ENCODE data around the gene FAM32A.

The FAM32A gene

DNA sequence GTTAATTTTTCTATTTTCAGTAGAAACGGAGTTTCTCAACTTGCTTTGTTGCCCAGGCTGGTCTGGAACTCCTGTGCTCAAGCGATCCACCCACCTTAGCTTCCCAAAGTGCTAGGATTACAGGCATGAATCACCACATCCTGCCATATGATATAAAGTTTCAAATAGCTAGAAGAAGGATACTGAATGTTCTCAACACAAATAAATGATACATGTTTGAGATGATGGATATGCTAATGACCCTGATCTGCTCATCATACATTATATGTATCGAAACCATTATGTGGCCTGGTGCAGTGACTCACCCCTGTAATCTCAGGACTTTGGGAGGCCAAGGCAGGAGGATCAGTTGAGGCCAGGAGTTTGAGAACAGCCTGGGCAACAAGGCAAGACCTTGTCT is 23.4 kb upstream of the FAM32A start:
- H3K4me3 ChIP-seq (replicated peaks; ENCODE audit: low read depth, low read length), result no peak overlapping the region
- TF ChIP-seq, protein P1, sequence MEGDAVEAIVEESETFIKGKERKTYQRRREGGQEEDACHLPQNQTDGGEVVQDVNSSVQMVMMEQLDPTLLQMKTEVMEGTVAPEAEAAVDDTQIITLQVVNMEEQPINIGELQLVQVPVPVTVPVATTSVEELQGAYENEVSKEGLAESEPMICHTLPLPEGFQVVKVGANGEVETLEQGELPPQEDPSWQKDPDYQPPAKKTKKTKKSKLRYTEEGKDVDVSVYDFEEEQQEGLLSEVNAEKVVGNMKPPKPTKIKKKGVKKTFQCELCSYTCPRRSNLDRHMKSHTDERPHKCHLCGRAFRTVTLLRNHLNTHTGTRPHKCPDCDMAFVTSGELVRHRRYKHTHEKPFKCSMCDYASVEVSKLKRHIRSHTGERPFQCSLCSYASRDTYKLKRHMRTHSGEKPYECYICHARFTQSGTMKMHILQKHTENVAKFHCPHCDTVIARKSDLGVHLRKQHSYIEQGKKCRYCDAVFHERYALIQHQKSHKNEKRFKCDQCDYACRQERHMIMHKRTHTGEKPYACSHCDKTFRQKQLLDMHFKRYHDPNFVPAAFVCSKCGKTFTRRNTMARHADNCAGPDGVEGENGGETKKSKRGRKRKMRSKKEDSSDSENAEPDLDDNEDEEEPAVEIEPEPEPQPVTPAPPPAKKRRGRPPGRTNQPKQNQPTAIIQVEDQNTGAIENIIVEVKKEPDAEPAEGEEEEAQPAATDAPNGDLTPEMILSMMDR (IDR thresholded peaks at IDR 0.05; ENCODE audit: low read depth, low read length, missing control alignments), result no peak
- DNase-seq (ENCODE audit: extremely low read depth, low read depth), result peak; percentile 60

DNA sequence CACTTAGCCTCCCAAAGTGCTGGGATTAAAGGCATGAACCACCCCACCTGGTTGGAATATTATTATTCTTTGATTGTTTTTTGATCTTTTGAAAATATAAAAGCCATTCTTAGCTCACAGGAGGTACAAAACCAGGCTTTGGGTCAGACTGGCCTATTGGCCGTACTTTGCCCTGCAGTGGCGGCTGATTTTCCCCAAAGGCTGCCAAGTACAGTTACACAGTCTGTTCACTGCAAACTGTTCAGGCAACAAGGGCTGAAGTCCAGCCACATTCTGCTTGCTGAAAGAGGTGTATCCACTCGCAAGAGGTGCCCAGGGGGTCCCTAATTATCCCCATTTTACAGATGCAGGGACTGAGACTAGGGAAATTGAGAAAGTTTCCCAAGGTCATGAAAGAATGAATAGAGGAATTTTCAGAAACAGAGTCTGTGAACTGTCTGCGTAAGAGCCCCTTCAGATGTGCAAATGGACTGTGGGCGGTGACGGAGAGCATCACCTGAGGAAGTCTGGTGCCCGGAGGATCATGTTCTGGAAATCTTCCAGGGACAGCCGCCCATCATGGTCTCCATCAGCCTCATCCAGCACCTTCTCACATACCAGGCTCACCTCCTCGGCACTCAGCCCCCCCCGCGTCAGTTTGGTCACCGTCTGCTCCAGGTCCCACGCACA is 20.9 kb upstream of the FAM32A start:
- no peak for DNase-seq (ENCODE audit: extremely low read depth, low read depth)
- TF ChIP-seq, protein P1 (IDR thresholded peaks at IDR 0.05; ENCODE audit: low read depth, low read length, missing control alignments), result no peak
- H3K4me3 ChIP-seq (replicated peaks; ENCODE audit: low read depth, low read length), result no peak overlapping the region

DNA sequence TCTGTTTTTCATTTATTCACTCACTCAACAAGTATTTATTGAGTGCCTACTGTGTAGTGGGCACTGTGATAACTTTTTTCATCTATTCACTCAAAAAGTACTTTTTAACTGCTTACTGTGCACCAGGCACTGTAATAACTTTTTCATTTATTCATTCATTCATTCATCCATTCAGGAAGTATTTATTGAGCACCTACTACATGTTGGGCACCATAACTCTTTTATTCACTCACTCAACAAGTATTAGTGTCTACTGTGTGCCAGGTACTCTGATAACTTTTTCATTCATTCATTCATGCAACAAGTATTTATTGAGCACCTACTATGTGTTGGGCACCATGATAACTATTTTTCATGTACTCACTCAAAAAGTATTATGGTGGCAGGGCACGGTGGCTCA is 18.8 kb upstream of the FAM32A start:
- H3K4me3 ChIP-seq (replicated peaks; ENCODE audit: low read depth, low read length), result no peak overlapping the region
- TF ChIP-seq, protein P1 (IDR thresholded peaks at IDR 0.05; ENCODE audit: low read depth, low read length, missing control alignments), result no peak
- no peak for DNase-seq (ENCODE audit: extremely low read depth, low read depth)

DNA sequence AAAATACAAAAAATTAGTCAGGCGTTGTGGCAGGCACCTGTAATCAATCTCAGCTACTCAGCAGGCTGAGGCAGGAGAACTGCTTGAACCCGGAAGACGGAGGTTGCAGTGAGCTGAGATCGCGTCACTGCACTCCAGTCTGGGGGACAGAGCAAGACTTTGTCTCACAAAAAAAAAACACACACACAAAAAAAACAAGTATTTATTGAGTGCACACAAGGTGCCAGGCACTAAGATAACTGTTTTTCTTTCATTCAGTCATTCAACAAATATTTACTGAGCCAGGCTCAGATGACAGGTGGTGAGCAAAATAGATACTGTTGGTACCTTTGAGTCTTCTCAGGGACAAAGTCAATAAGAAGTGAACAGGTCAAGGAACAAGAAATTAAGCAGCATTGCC is 18.2 kb upstream of the FAM32A start:
- no peak for DNase-seq (ENCODE audit: extremely low read depth, low read depth)

DNA sequence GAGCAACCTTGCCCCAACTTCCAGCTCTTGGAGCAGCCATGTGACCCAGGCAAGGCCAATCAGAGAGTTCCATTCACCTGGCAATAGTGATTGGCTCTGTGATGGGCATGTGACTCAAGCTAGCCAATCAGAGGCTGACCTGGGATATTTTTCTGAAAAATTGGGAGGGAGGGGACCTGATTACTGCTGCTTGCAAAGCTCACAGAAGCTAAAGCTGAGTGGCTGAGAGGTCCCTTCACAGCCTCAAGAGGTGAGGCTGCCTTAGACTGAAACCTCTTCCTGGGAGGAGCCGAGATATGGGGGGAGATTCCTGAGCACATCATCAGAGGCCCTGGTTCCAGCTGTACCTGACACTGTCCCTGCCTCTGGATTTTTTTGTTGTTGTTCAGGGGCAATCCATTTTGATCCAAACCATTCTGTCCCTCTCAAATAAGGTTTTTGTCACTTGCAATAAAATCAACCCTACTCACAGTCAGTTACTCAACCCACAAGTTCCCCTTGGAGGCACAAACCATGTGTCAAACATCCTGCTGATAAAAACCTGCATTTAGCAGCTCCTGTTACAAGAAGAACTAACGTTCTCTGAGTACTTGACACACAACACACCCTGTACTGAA is 16.6 kb upstream of the FAM32A start:
- H3K4me3 ChIP-seq (replicated peaks; ENCODE audit: low read depth, low read length), result no peak overlapping the region
- TF ChIP-seq, protein P1 (IDR thresholded peaks at IDR 0.05; ENCODE audit: low read depth, low read length, missing control alignments), result no peak
- no peak for DNase-seq (ENCODE audit: extremely low read depth, low read depth)

More for the DNA sequence above, 18.2 kb upstream of the FAM32A start:
- TF ChIP-seq, protein P1 (IDR thresholded peaks at IDR 0.05; ENCODE audit: low read depth, low read length, missing control alignments), result no peak
- no peak overlapping the region for H3K4me3 ChIP-seq (replicated peaks; ENCODE audit: low read depth, low read length)

DNA sequence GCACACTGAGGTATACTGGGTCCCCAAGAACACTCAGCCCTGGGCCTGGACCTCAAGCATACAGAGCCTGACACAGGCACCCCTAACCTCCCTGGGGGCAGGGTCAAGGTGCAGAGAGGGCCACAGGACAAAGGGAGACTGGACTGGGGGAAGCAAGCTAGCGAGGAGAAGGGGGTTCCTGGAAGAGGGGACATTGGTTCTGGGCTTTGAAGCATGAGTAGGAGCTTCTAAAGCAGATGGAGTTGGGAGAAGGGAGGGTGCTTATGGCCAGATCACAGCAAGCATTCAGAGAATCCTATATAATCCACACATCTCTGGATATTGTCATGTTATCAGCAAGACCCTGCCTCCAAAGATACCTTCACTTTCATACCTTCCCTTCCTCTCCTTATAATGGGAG is 15.1 kb upstream of the FAM32A start:
- no peak overlapping the region for H3K4me3 ChIP-seq (replicated peaks; ENCODE audit: low read depth, low read length)
- no peak for DNase-seq (ENCODE audit: extremely low read depth, low read depth)
- TF ChIP-seq, protein P1 (IDR thresholded peaks at IDR 0.05; ENCODE audit: low read depth, low read length, missing control alignments), result no peak

Measured in HFF-Myc (cell line).